Ishikawa (cell line): ENCODE data around the gene ST3GAL3.

Experiments
- CEBPB ChIP-seq: IDR thresholded peaks from 2 replicates; pipeline ENCODE4 v1.6.1; 2012
- CREB1 ChIP-seq: IDR thresholded peaks from 2 replicates; pipeline ENCODE4 v1.6.1; 2012; ENCODE audit warnings: low read depth
- EGR1 ChIP-seq: IDR thresholded peaks from 2 replicates; pipeline ENCODE4 v1.6.1; 2012
- EP300 ChIP-seq: IDR thresholded peaks from 2 replicates; pipeline ENCODE4 v1.6.1; 2012; ENCODE audit warnings: borderline replicate concordance
- FOXM1 ChIP-seq: IDR thresholded peaks from 2 replicates; pipeline ENCODE4 v1.6.1; 2012; ENCODE audit warnings: low read depth, borderline replicate concordance
- MAX ChIP-seq: IDR thresholded peaks from 2 replicates; pipeline ENCODE4 v1.6.1; 2012
- NFIC ChIP-seq: IDR thresholded peaks from 2 replicates; pipeline ENCODE4 v1.6.1; 2012
- RAD21 ChIP-seq: IDR thresholded peaks from 2 replicates; pipeline ENCODE4 v1.6.1; 2012; ENCODE audit warnings: low read depth
- REST ChIP-seq: IDR thresholded peaks from 2 replicates; pipeline ENCODE4 v1.6.1; 2012; ENCODE audit warnings: low read depth, mild to moderate bottlenecking
- TAF1 ChIP-seq: IDR thresholded peaks from 2 replicates; pipeline ENCODE4 v1.6.1; 2012; ENCODE audit warnings: low read depth, mild to moderate bottlenecking
- TCF12 ChIP-seq: IDR thresholded peaks from 2 replicates; pipeline ENCODE4 v1.6.1; 2012; ENCODE audit warnings: low read depth
- TEAD4 ChIP-seq: IDR thresholded peaks from 2 replicates; pipeline ENCODE4 v1.6.1; 2012
- YY1 ChIP-seq: IDR thresholded peaks from 2 replicates; pipeline ENCODE4 v1.6.1; 2012; ENCODE audit warnings: low read depth
- ZBTB7A ChIP-seq: IDR thresholded peaks from 2 replicates; pipeline ENCODE4 v1.6.1; 2012; ENCODE audit warnings: low read depth
- TF ChIP-seq, protein P1 (sequence below): IDR thresholded peaks from 2 replicates; pipeline ENCODE4 v1.6.1; 2012

ST3GAL3 gene

GRCh38 chr1:43773821-43774220, 66.5 kb downstream of the ST3GAL3 start:
- no peak for TF ChIP-seq FOXM1
- no peak for TF ChIP-seq REST
- no peak for TF ChIP-seq TEAD4
- TF ChIP-seq EGR1 = no peak
- no peak for TF ChIP-seq CREB1

DNA sequence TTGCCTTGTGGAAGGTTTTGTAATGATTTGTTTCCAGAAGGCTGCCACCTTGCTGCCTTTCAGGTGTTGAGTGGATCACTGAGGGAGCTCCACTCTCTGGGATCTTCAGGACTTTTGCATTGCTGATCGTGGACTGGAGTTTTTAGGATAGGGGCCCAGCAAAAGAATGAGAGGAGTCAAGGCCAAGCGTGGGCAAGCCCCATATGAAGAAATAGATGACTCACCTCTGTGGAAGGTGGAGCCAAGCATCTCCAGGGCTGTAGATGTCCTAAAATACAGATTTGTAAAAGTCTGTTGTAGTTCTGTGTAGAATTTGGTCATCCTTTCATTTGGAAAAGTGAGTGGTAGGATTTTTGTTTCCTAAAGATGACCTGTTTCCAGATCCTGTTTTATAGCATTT, 67.0 kb downstream of the ST3GAL3 start:
- TF ChIP-seq TCF12 = no peak
- no peak for TF ChIP-seq EP300
- no peak for TF ChIP-seq CREB1

GRCh38 chr1:43776043-43776761, 68.9 kb downstream of the ST3GAL3 start:
- TF ChIP-seq TCF12 (no peak), MAX (no peak), EP300 (no peak), YY1 (no peak), NFIC (no peak), TEAD4 (no peak), CREB1 (no peak), TAF1 (no peak), RAD21 (no peak), REST (no peak), ZBTB7A (no peak), FOXM1 (no peak), CEBPB (no peak), EGR1 (no peak)
- TF ChIP-seq, protein P1, sequence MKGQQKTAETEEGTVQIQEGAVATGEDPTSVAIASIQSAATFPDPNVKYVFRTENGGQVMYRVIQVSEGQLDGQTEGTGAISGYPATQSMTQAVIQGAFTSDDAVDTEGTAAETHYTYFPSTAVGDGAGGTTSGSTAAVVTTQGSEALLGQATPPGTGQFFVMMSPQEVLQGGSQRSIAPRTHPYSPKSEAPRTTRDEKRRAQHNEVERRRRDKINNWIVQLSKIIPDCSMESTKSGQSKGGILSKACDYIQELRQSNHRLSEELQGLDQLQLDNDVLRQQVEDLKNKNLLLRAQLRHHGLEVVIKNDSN = no peak

DNA sequence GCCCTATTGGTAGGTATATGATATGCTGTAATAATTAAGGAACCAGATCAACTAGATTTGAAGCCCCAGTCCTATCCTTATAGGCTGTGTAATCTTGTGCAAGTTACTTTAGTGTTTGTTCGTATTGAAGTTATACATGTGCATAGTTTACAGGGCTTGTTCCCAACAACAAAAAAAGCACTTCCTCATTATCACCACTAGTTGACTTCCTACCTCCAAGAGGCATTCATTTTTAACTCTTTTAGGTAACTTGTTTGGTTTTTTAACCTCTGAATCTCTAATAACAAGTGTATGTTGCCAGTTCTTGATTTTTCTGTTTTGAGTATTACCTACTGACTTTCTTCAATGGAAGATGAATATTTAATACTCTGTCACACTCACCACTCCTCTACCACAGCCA, 71.9 kb downstream of the ST3GAL3 start:
- TF ChIP-seq NFIC (no peak), EP300 (no peak), FOXM1 (no peak), CREB1 (no peak), ZBTB7A (no peak), YY1 (no peak), TCF12 (no peak), TEAD4 (no peak), MAX (no peak), TAF1 (no peak), CEBPB (no peak), REST (no peak), RAD21 (no peak), EGR1 (no peak)
- TF ChIP-seq, protein P1 = no peak

GRCh38 chr1:43779805-43780403, 72.6 kb downstream of the ST3GAL3 start:
- no peak for TF ChIP-seq NFIC
- TF ChIP-seq TCF12 = no peak
- TF ChIP-seq EP300 = no peak
- TF ChIP-seq EGR1 = no peak
- TF ChIP-seq REST = no peak
- TF ChIP-seq TAF1 = no peak
- no peak for TF ChIP-seq TEAD4
- no peak for TF ChIP-seq CREB1
- no peak for TF ChIP-seq YY1
- no peak for TF ChIP-seq FOXM1
- TF ChIP-seq, protein P1 = no peak
- TF ChIP-seq ZBTB7A = no peak
- no peak for TF ChIP-seq MAX
- no peak for TF ChIP-seq RAD21
